Neural cell (in vitro differentiated cells): Measurements from ENCODE around the gene EDNRA.

Experiments used
- CTCF ChIP-seq: fragments of 450-650 bp; IDR thresholded peaks from 2 replicates; pipeline ENCODE4 v1.5.1; 2014; ENCODE audit warnings: antibody characterized with exemption, mild to moderate bottlenecking, moderate library complexity; ENCODE audit not compliant: poor library complexity, severe bottlenecking
- EP300 ChIP-seq: fragments of 450-650 bp; conservative IDR thresholded peaks from 2 replicates; pipeline ENCODE4 v1.6.1; 2014; ENCODE audit warnings: antibody characterized with exemption, mild to moderate bottlenecking, moderate library complexity; ENCODE audit not compliant: poor library complexity, severe bottlenecking
- EZH2 ChIP-seq: fragments of 200-600, 300-800 bp; shearing (Covaris generic), sonication (generic); IDR thresholded peaks from 2 replicates; pipeline ENCODE4 v1.6.1; 2014; ENCODE audit warnings: antibody characterized with exemption, low read length, borderline replicate concordance, mild to moderate bottlenecking; ENCODE audit not compliant: insufficient read depth, poor library complexity, severe bottlenecking
- MXI1 ChIP-seq: fragments of 450-650 bp; conservative IDR thresholded peaks from 2 replicates; pipeline ENCODE4 v1.6.1; 2014; ENCODE audit warnings: antibody characterized with exemption, mild to moderate bottlenecking; ENCODE audit not compliant: poor library complexity, severe bottlenecking
- POLR2AphosphoS5 ChIP-seq: IDR thresholded peaks from 2 replicates; pipeline ENCODE4 v1.6.1; 2012
- RAD21 ChIP-seq: fragments of 450-650 bp; conservative IDR thresholded peaks from 2 replicates; pipeline ENCODE4 v1.6.1; 2014; ENCODE audit warnings: antibody characterized with exemption, mild to moderate bottlenecking, moderate library complexity
- REST ChIP-seq: IDR thresholded peaks from 2 replicates; pipeline ENCODE4 v1.6.1; 2012; ENCODE audit warnings: borderline replicate concordance
- SMC3 ChIP-seq: fragments of 450-650 bp; conservative IDR thresholded peaks from 2 replicates; pipeline ENCODE4 v1.6.1; 2014; ENCODE audit warnings: antibody characterized with exemption, mild to moderate bottlenecking, moderate library complexity; ENCODE audit not compliant: poor library complexity

- TF ChIP-seq CTCF (no peak), SMC3 (no peak), EP300 (no peak), EZH2 (no peak), REST (no peak), RAD21 (no peak), MXI1 (no peak), POLR2AphosphoS5 (no peak)
Observed at GRCh38 chr4:147480891-147481576, at the start of gene EDNRA.
